CD4-positive, alpha-beta T cell treated with Interleukin-4 for 1 hour (primary cell): ENCODE measurements around the gene SERBP1.
"Not testable (repeated sequence)": the region's sequence is repeated elsewhere in the genome, so short reads cannot be mapped to it uniquely, and the experiment has no call there.

Experiments
- DNase-seq, 2 donors: peaks; one replicate each; pipeline ENCODE4 v3.0.0-alpha.2; 2020 to 2022

The SERBP1 gene

GRCh38 chr1:67405473-67406245 lies 24.5 kb downstream of the SERBP1 start:
- DNase-seq, result no peak

- DNase-seq, result no peak
Measured at GRCh38 chr1:67404212-67404620, 26.0 kb downstream of the SERBP1 start.

- DNase-seq, result no peak
Measured at GRCh38 chr1:67401443-67401842, 28.8 kb downstream of the SERBP1 start.

- not testable (repeated sequence) for DNase-seq
Measured at GRCh38 chr1:67400029-67400786, 30.0 kb downstream of the SERBP1 start.

- DNase-seq, result no peak
Measured at GRCh38 chr1:67399199-67399993, 30.8 kb downstream of the SERBP1 start.

- no peak for DNase-seq
Measured at GRCh38 chr1:67394548-67394947, 35.7 kb downstream of the SERBP1 start.

- DNase-seq, result no peak
Measured at GRCh38 chr1:67393737-67394136, 36.5 kb downstream of the SERBP1 start.

GRCh38 chr1:67393240-67393639 lies 37.0 kb downstream of the SERBP1 start:
- DNase-seq, result no peak

- no peak for DNase-seq
Measured at GRCh38 chr1:67390041-67390887, 39.9 kb downstream of the SERBP1 start.

- no peak for DNase-seq
Measured at GRCh38 chr1:67383999-67384638, 46.1 kb downstream of the SERBP1 start.

GRCh38 chr1:67382292-67382691 lies 47.9 kb downstream of the SERBP1 start:
- DNase-seq, result no peak

GRCh38 chr1:67381154-67381553 lies 49.0 kb downstream of the SERBP1 start:
- no peak for DNase-seq

- no peak for DNase-seq
Measured at GRCh38 chr1:67377253-67377652, 52.9 kb downstream of the SERBP1 start.

GRCh38 chr1:67376381-67376780 lies 53.8 kb downstream of the SERBP1 start:
- DNase-seq, result no peak

- DNase-seq, result no peak
Measured at GRCh38 chr1:67372898-67373297, 57.3 kb downstream of the SERBP1 start.

GRCh38 chr1:67372136-67372535 lies 58.1 kb downstream of the SERBP1 start:
- no peak for DNase-seq

GRCh38 chr1:67371681-67372080 lies 58.5 kb downstream of the SERBP1 start:
- no peak for DNase-seq

GRCh38 chr1:67371043-67371442 lies 59.2 kb downstream of the SERBP1 start:
- DNase-seq, result no peak

GRCh38 chr1:67368046-67368514 lies 62.1 kb downstream of the SERBP1 start:
- no peak for DNase-seq

GRCh38 chr1:67367370-67368045 lies 62.7 kb downstream of the SERBP1 start:
- DNase-seq, result no peak

- DNase-seq, result no peak
Measured at GRCh38 chr1:67361641-67362040, 68.6 kb downstream of the SERBP1 start.
